SK-N-MC (cell line): ENCODE results near the gene MS4A18.

Experiments
- EZH2 ChIP-seq: fragments of 200-600 bp; sonication (generic); IDR thresholded peaks from one replicate; pipeline ENCODE4 v1.6.1; 2017; ENCODE audit warnings: antibody characterized with exemption
- FOXP2 ChIP-seq: optimal IDR thresholded peaks from 2 replicates; pipeline ENCODE3; 2011; ENCODE audit warnings: mild to moderate bottlenecking, moderate library complexity; ENCODE audit not compliant: insufficient read depth; ENCODE audit errors: extremely low read length, control extremely low read depth
- POLR2AphosphoS5 ChIP-seq: IDR thresholded peaks from 2 replicates; pipeline ENCODE4 v1.6.1; 2012; ENCODE audit warnings: mild to moderate bottlenecking, low read depth, low read length, borderline replicate concordance

- TF ChIP-seq POLR2AphosphoS5 (no peak), EZH2 (no peak), FOXP2 (no peak)
These were observed 58.0 kb downstream of the MS4A18 start for GRCh38 chr11:60782393-60783140.
